Osteocyte (in vitro differentiated cells): ENCODE data around the gene ACOX1. TPM values are rescaled to one million over a fixed set of nuclear protein-coding genes. Genes with fewer than 3 reads are reported as not detected.

ENCODE experiments used
- DNase-seq: peaks from one replicate; pipeline ENCODE4 v3.0.0; 2021; ENCODE audit warnings: mixed read lengths; ENCODE audit not compliant: unreplicated experiment; ENCODE audit errors: extremely low spot score
- H3K27ac Mint-ChIP-seq: one replicate; pipeline ENCODE4 v1.8.0; 2021; ENCODE audit warnings: mild to moderate bottlenecking, mixed read lengths; ENCODE audit not compliant: unreplicated experiment
- H3K27me3 Mint-ChIP-seq: one replicate; pipeline ENCODE4 v1.8.0; 2021; ENCODE audit warnings: mixed read lengths; ENCODE audit not compliant: unreplicated experiment
- H3K36me3 Mint-ChIP-seq: one replicate; pipeline ENCODE4 v1.8.0; 2021; ENCODE audit warnings: mixed read lengths; ENCODE audit not compliant: unreplicated experiment
- H3K4me1 Mint-ChIP-seq: one replicate; pipeline ENCODE4 v1.8.0; 2021; ENCODE audit warnings: mixed read lengths; ENCODE audit not compliant: unreplicated experiment
- H3K4me3 Mint-ChIP-seq: one replicate; pipeline ENCODE4 v1.8.0; 2021; ENCODE audit warnings: mild to moderate bottlenecking, moderate library complexity, mixed read lengths; ENCODE audit not compliant: unreplicated experiment
- H3K9me3 Mint-ChIP-seq: one replicate; pipeline ENCODE4 v1.8.0; 2021; ENCODE audit warnings: mixed read lengths; ENCODE audit not compliant: unreplicated experiment
- total RNA-seq: library from RNA; stranded (reverse); gene quantifications from 2 replicates; pipeline ENCODE4 v1.2.1, GENCODE V29; 2021
- TF ChIP-seq, protein P1 (sequence below): fragments of 200-600 bp; sonication (generic); IDR thresholded peaks from 2 replicates; pipeline ENCODE4 v1.5.0; 2021; ENCODE audit warnings: antibody characterized with exemption, mild to moderate bottlenecking, moderate library complexity

The ACOX1 gene
- total RNA-seq, 1 donor from 2014 or later, result 48.0 TPM

DNA sequence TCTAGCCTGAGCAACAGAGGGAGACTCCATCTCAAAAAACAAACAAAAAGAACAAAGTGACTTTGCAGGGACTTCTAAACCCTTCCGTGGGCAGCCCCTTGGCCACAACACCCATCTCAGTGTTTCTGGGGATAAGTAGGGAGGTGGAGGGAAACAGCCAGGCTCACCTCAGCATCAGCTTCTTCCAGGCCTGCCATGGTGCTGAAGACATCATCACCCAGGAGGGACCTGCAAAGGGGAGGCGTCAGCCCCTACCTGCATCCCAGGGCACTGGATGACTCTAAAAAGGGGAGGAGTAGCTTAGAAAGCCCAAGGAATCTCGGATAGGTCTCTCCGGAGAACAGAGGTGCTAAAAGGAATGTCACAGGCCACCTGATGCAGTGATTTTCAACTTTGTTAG is 47.9 kb downstream of the ACOX1 start:
- H3K4me1 Mint-ChIP-seq, result no peaks in the 10 kb centered on the region
- H3K4me3 Mint-ChIP-seq, result no peak overlapping the region
- TF ChIP-seq, protein P1, sequence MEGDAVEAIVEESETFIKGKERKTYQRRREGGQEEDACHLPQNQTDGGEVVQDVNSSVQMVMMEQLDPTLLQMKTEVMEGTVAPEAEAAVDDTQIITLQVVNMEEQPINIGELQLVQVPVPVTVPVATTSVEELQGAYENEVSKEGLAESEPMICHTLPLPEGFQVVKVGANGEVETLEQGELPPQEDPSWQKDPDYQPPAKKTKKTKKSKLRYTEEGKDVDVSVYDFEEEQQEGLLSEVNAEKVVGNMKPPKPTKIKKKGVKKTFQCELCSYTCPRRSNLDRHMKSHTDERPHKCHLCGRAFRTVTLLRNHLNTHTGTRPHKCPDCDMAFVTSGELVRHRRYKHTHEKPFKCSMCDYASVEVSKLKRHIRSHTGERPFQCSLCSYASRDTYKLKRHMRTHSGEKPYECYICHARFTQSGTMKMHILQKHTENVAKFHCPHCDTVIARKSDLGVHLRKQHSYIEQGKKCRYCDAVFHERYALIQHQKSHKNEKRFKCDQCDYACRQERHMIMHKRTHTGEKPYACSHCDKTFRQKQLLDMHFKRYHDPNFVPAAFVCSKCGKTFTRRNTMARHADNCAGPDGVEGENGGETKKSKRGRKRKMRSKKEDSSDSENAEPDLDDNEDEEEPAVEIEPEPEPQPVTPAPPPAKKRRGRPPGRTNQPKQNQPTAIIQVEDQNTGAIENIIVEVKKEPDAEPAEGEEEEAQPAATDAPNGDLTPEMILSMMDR, result no peak
- no peaks in the 10 kb centered on the region for H3K9me3 Mint-ChIP-seq
- peaks cover 3% of the 10 kb centered on the region for H3K36me3 Mint-ChIP-seq
- no peak for DNase-seq
- no peak overlapping the region for H3K27ac Mint-ChIP-seq
- H3K27me3 Mint-ChIP-seq, result no peaks in the 10 kb centered on the region

DNA sequence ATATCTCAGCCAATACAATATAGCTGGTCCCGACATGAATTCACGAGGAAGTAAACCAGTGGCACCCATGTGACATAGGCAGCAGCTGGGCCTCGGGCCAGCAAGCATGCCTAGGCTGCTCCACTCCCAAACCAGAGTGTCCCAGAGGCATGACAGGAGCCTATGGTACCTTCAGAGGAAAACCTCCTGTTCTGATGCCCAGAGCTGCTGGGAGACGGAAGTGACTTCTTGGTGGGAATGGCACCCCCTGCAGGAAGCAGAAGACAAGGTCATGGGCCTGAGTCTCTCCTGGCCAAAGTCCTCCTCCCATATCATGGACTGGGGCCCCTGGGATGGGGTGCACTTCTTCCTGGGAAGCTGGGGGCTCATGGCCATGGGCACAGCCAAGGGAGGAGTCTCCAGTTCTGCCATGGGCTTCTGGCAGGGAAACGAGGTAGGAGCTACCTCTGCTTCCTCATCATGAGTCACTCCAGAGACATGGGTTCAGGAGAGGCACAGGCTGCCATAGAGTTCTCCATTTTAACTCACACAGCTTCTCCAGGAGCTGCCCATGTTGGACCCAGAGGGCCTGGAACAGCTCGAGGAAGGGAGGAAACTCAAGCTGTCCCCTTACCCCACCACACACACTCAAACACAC is 51.6 kb downstream of the ACOX1 start:
- H3K4me3 Mint-ChIP-seq, result no peak overlapping the region
- no peaks in the 10 kb centered on the region for H3K9me3 Mint-ChIP-seq
- H3K4me1 Mint-ChIP-seq, result no peaks in the 10 kb centered on the region
- no peaks in the 10 kb centered on the region for H3K27me3 Mint-ChIP-seq
- TF ChIP-seq, protein P1, result peak; percentile 36
- peaks cover 4% of the 10 kb centered on the region for H3K36me3 Mint-ChIP-seq
- H3K27ac Mint-ChIP-seq, result no peak overlapping the region
- DNase-seq, result no peak

DNA sequence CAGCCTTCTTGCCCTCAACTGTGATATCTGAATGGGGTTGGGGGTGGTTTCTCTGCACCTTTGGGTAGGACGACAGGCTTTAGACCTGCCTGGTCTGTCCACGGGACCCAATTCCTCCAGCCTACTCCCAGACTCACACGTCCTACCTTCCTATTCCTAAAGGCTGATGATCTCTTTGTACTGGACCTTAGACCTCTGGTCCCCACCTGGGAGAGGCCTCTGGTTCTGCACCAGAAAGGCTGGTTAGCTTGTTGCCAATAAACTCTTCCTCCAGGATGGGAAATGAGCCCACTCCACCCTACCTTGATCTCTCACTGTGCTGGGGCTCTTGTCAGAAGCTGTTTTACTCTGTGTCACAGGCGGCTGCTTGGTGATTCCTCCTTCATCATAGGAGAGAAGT is 52.5 kb downstream of the ACOX1 start:
- Mint-ChIP-seq H3K27ac (no peak overlapping the region), H3K9me3 (no peaks in the 10 kb centered on the region), H3K27me3 (no peaks in the 10 kb centered on the region), H3K4me1 (no peaks in the 10 kb centered on the region), H3K36me3 (peaks cover 8% of the 10 kb centered on the region), H3K4me3 (no peak overlapping the region)
- no peak for DNase-seq
- TF ChIP-seq, protein P1, result no peak

DNA sequence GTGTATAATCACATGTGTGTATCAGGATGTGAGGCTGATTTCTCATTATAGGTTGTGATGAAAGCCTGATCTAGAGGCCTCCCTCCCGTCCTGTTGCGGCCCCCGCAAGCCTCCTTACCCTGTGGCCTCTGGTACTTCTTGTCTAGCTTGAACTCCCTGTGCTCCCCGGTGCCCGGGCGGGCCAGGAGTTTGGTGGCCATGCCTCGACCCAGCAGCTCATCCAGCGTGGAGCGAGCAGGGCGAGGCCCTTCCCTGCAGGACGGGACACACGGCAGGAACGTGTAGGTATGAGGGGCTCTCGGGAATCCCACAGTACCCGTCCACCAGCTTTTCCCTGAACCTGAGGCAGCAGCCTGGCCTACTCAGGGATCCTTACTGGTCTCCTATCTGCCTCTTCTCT is 53.1 kb downstream of the ACOX1 start:
- no peaks in the 10 kb centered on the region for H3K9me3 Mint-ChIP-seq
- DNase-seq, result no peak
- peaks cover 8% of the 10 kb centered on the region for H3K36me3 Mint-ChIP-seq
- TF ChIP-seq, protein P1, result no peak
- H3K4me1 Mint-ChIP-seq, result no peaks in the 10 kb centered on the region
- no peak overlapping the region for H3K27ac Mint-ChIP-seq
- no peak overlapping the region for H3K4me3 Mint-ChIP-seq
- H3K27me3 Mint-ChIP-seq, result no peaks in the 10 kb centered on the region

DNA sequence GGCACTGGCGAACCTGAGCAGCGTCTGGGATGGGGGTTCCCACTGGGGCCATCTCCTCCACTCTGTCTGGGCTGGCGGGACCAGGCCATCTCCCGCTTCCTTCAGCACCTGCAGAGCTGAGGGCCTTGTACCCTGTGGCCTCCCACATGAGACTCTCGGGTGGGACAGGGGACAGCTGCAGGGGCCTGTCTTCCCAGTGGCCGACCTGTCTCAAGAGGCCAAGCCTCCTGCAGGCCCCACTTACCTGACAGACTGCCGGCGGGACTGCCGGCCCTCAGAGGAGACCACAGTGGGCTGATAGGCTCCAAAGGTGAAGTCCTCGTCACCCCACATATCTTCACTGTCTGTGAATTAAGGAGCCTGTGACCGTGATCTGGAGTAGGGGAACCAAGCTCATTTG is 53.9 kb downstream of the ACOX1 start:
- DNase-seq, result no peak
- Mint-ChIP-seq H3K9me3 (no peaks in the 10 kb centered on the region), H3K4me3 (no peak overlapping the region), H3K27me3 (no peaks in the 10 kb centered on the region), H3K27ac (no peak overlapping the region), H3K4me1 (no peaks in the 10 kb centered on the region), H3K36me3 (peaks cover 8% of the 10 kb centered on the region)
- TF ChIP-seq, protein P1, result no peak
